ENCODE data around the gene PELI2.

DNA sequence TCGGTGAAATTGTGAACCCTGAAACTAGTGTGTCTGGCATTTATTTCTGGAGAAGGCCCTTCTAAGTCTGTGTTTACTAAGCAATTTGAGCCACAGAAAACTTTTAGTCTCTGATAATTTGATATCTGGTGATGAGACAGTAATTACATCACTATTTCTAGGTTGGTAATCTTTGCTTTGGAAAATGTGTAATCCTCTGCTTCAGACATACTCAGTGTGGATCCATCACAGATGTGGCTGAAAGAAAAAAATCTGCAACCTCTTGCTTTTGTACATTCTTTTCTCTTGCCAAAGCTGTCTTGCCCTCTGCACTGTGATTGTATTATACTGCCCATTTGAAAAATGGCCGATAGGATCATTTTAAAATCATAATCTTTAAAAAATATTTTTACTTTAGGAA lies 78.1 kb downstream of the PELI2 start:
- no peak for TF ChIP-seq RAD21 (IDR thresholded peaks at IDR 0.05; ENCODE audit: low read length)
- TF ChIP-seq POLR2A (IDR thresholded peaks at IDR 0.05; ENCODE audit: low read depth, low read length) = no peak
- TF ChIP-seq, protein P1, sequence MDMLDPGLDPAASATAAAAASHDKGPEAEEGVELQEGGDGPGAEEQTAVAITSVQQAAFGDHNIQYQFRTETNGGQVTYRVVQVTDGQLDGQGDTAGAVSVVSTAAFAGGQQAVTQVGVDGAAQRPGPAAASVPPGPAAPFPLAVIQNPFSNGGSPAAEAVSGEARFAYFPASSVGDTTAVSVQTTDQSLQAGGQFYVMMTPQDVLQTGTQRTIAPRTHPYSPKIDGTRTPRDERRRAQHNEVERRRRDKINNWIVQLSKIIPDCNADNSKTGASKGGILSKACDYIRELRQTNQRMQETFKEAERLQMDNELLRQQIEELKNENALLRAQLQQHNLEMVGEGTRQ (IDR thresholded peaks at IDR 0.05; ENCODE audit: low read depth, low read length) = no peak
- TF ChIP-seq, protein P2, sequence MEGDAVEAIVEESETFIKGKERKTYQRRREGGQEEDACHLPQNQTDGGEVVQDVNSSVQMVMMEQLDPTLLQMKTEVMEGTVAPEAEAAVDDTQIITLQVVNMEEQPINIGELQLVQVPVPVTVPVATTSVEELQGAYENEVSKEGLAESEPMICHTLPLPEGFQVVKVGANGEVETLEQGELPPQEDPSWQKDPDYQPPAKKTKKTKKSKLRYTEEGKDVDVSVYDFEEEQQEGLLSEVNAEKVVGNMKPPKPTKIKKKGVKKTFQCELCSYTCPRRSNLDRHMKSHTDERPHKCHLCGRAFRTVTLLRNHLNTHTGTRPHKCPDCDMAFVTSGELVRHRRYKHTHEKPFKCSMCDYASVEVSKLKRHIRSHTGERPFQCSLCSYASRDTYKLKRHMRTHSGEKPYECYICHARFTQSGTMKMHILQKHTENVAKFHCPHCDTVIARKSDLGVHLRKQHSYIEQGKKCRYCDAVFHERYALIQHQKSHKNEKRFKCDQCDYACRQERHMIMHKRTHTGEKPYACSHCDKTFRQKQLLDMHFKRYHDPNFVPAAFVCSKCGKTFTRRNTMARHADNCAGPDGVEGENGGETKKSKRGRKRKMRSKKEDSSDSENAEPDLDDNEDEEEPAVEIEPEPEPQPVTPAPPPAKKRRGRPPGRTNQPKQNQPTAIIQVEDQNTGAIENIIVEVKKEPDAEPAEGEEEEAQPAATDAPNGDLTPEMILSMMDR (conservative IDR thresholded peaks at IDR 0.05; ENCODE audit: low read depth, low read length) = no peak
- TF ChIP-seq BHLHE40 (IDR thresholded peaks at IDR 0.05; ENCODE audit: low read depth, low read length) = no peak
- TF ChIP-seq MXI1 (IDR thresholded peaks at IDR 0.05; ENCODE audit: borderline replicate concordance, low read depth, low read length) = no peak
- TF ChIP-seq RFX5 (IDR thresholded peaks at IDR 0.05; ENCODE audit: low read depth, low read length) = no peak
- TF ChIP-seq SMC3 (IDR thresholded peaks at IDR 0.05; ENCODE audit: low read depth, low read length) = no peak
- TF ChIP-seq, protein P3, sequence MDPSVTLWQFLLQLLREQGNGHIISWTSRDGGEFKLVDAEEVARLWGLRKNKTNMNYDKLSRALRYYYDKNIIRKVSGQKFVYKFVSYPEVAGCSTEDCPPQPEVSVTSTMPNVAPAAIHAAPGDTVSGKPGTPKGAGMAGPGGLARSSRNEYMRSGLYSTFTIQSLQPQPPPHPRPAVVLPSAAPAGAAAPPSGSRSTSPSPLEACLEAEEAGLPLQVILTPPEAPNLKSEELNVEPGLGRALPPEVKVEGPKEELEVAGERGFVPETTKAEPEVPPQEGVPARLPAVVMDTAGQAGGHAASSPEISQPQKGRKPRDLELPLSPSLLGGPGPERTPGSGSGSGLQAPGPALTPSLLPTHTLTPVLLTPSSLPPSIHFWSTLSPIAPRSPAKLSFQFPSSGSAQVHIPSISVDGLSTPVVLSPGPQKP (IDR thresholded peaks at IDR 0.05; ENCODE audit: borderline replicate concordance, low read depth, low read length) = no peak
- TF ChIP-seq MAFK (IDR thresholded peaks at IDR 0.05; ENCODE audit: low read depth, low read length) = no peak
- no peak for TF ChIP-seq NFE2L2 (IDR thresholded peaks at IDR 0.05; ENCODE audit: low read depth, low read length)
